Activated T-helper 2 cell treated with anti-CD3 and anti-CD28 coated beads, Interferon-gamma antibody, Interleukin-2, Interleukin-4, amounts not matched to agents 10 μg/mL and 5 μg/mL and 100 μg/mL, durations not matched to agents 14 hours and 24 hours and 36 hours (primary cell): Measurements from ENCODE around the gene IDH2. TPM values are rescaled to one million over a fixed set of nuclear protein-coding genes. Genes with fewer than 3 reads are reported as not detected.

Experiments
- DNase-seq: peaks from one replicate; pipeline ENCODE4 v3.0.0; 2021; ENCODE audit warnings: low spot score
- H3K27ac Mint-ChIP-seq: one replicate; pipeline ENCODE4 v1.8.0; 2021; ENCODE audit warnings: mixed read lengths
- H3K27me3 Mint-ChIP-seq: one replicate; pipeline ENCODE4 v1.8.0; 2021; ENCODE audit warnings: low read depth, mixed read lengths
- H3K36me3 Mint-ChIP-seq: one replicate; pipeline ENCODE4 v1.8.0; 2021; ENCODE audit warnings: low read depth, mixed read lengths
- H3K4me1 Mint-ChIP-seq: one replicate; pipeline ENCODE4 v1.8.0; 2021; ENCODE audit warnings: low read depth, mixed read lengths
- H3K4me3 Mint-ChIP-seq: one replicate; pipeline ENCODE4 v1.8.0; 2021; ENCODE audit warnings: low read depth, mild to moderate bottlenecking, moderate library complexity, mixed read lengths
- H3K9me3 Mint-ChIP-seq: one replicate; pipeline ENCODE4 v1.8.0; 2021; ENCODE audit warnings: mixed read lengths
- intact Hi-C: fragments of 100-400 bp; cut with micrococcal nuclease; formaldehyde crosslinking; loops from one replicate; pipeline ENCODE4 v1.15.1; 2023
- total RNA-seq: library from RNA; stranded (reverse); gene quantifications from 2 replicates; pipeline ENCODE4 v1.2.3, GENCODE V29; 2022

IDH2 gene
- total RNA-seq, 1 donor from 2014 or later = 141 TPM

DNA sequence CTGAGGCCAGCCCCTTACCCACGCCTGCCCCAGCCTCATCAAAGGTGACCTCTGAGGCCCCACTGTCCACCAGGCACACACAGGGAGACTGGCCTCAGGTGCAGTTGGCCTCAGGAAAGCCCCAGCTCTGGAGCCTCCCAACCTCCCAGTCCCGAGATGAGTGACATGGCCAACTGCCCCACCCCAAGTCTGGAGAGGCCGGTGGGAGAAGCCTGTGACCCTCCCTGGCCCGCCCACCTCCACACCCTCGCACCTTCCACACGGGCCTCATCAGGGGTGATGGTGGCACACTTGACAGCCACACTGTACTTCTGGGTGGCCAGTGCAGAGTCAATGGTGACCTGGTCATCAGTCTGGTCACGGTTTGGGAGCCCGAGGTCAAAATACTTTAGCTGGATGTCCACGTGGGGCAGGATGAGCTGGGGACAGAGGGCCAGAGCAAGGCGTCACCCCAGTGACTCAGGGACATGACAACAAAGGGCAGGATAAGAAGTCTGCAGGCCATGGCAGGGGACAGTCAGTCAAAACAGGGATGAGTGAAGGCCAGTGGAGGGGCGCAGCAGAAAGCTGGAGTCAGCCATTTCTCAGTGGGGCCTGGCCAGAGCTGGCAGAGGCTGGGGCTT lies 11.9 kb downstream of the IDH2 start:
- DNase-seq = no peak
- peak overlapping the region; percentile 19 for H3K27ac Mint-ChIP-seq
- H3K4me1 Mint-ChIP-seq = peaks cover 23% of the 10 kb centered on the region
- no peaks in the 10 kb centered on the region for H3K9me3 Mint-ChIP-seq
- peaks cover 67% of the 10 kb centered on the region for H3K36me3 Mint-ChIP-seq
- no peak overlapping the region for H3K4me3 Mint-ChIP-seq
- intact Hi-C loops = no loop called here
- H3K27me3 Mint-ChIP-seq = no peaks in the 10 kb centered on the region

DNA sequence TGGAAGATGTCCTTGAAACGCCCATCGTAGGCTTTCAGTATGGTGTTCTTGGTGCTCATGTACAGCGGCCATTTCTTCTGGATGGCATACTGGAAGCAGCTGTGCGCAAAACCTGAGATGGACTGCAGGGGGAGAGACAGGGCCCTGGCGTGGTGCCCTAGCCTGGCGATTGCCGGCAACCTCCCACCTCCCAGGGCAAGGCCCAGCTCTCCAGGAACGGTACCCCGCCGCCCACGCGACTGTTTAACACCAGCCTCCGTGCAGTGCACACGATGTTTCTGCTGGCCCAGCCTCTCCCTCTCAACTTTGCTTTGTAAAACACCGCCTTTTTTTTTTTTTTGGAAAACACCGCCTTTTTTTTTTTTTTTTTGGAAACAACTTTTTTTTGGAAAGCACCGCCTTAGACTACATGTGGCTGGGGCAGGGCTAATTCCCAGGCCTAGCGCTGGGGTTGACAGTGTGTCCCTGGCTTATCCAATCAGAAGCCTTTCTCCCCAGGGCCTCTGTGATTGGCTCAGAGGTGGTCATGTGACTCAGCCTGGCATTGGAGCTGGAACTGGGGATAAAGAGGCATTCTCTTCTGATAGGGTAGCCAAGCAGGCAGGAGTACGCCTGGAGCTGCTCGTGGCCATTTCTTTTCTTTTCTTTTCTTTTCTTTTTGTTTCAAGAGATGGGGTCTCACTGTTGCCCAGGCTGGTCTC lies 14.7 kb downstream of the IDH2 start:
- Mint-ChIP-seq H3K27me3 (no peaks in the 10 kb centered on the region), H3K27ac (no peak overlapping the region), H3K4me3 (no peak overlapping the region), H3K36me3 (peaks cover 75% of the 10 kb centered on the region), H3K9me3 (no peaks in the 10 kb centered on the region), H3K4me1 (peaks cover 10% of the 10 kb centered on the region)
- intact Hi-C loops = loop anchor here (1.0 to 5.0 kb wide), 2 partner anchors 28 to 325 kb away; no protein-coding TSS in a partner anchor
- no peak for DNase-seq

DNA sequence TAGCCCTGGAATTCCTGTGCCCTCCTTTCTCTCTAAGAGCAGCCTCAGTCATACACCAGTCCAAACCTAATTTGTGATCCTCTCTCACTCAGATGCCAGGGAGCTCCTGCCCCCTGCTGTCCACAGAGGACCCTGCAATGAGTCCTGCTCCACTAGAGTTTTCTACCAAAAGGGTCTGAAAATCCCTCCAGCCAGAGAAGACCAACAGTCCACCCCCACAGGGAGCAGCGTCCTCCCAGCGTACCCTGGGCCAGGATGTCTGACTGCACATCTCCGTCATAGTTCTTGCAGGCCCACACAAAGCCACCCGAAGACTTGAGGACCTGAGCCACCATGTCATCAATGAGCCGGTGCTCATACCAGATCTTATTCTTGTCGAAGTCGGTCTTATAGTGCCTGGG lies 15.4 kb downstream of the IDH2 start:
- Mint-ChIP-seq H3K27me3 (no peaks in the 10 kb centered on the region), H3K4me3 (no peak overlapping the region), H3K9me3 (no peaks in the 10 kb centered on the region), H3K36me3 (peaks cover 75% of the 10 kb centered on the region), H3K4me1 (peaks cover 9% of the 10 kb centered on the region), H3K27ac (no peak overlapping the region)
- intact Hi-C loops = loop anchor here (1.0 to 5.0 kb wide), 2 partner anchors 28 to 325 kb away; no protein-coding TSS in a partner anchor
- DNase-seq = no peak

DNA sequence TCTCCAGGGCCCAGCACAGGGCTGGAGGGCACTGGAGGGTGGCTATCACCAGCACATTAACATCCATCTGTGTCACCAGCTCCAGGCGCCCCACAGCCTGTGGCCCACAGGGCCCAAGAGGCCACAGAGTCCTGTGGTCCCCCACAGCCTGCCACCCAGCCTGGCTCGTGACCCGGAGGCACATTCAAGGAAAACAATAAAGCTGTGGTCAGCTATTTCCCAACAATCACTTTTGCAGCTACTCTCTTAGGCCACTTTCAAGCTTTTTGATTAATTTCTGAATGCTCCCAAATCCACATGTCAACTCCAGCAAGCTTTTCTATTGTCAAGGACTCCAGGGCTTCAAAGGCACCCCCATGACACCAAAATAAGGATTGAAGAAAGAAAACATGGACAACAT lies 16.7 kb downstream of the IDH2 start:
- Mint-ChIP-seq H3K9me3 (no peaks in the 10 kb centered on the region), H3K27me3 (no peaks in the 10 kb centered on the region), H3K4me1 (peaks cover 9% of the 10 kb centered on the region), H3K4me3 (no peak overlapping the region), H3K36me3 (peaks cover 75% of the 10 kb centered on the region), H3K27ac (no peak overlapping the region)
- no peak for DNase-seq
- intact Hi-C loops = loop anchor here (5.0 kb wide), 1 partner anchor 323 kb away; no protein-coding TSS in a partner anchor

DNA sequence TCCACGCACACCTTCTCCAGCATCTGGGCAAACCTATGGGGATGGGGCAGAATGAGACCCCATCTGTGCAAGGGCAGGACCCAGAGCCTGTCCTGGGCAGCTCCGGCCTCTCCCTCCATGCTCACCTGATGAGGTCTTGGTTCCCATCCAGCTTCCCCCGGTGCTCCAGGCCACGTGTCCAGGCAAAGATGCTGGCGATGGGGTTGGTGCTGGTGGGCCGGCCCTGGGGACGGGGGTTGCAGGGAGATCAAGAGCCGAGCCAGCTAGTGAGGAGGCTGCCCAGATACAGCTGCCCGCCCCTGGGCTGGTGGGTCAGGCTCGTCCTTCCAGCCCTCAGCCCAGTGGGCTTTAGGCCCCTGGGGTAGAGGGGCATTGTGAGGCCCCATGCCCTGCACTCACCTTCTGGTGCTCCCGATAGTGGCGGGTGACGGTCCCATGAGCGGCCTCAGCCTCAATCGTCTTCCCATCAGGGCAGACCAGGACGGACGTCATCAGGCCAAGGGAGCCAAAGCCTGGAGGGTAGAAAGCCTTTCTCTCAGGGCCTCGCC lies 17.3 kb downstream of the IDH2 start:
- H3K4me1 Mint-ChIP-seq = peaks cover 9% of the 10 kb centered on the region
- intact Hi-C loops = loop anchor here (5.0 kb wide), 1 partner anchor 323 kb away; no protein-coding TSS in a partner anchor
- H3K27me3 Mint-ChIP-seq = no peaks in the 10 kb centered on the region
- peaks cover 75% of the 10 kb centered on the region for H3K36me3 Mint-ChIP-seq
- no peak overlapping the region for H3K27ac Mint-ChIP-seq
- no peak for DNase-seq
- no peak overlapping the region for H3K4me3 Mint-ChIP-seq
- no peaks in the 10 kb centered on the region for H3K9me3 Mint-ChIP-seq

DNA sequence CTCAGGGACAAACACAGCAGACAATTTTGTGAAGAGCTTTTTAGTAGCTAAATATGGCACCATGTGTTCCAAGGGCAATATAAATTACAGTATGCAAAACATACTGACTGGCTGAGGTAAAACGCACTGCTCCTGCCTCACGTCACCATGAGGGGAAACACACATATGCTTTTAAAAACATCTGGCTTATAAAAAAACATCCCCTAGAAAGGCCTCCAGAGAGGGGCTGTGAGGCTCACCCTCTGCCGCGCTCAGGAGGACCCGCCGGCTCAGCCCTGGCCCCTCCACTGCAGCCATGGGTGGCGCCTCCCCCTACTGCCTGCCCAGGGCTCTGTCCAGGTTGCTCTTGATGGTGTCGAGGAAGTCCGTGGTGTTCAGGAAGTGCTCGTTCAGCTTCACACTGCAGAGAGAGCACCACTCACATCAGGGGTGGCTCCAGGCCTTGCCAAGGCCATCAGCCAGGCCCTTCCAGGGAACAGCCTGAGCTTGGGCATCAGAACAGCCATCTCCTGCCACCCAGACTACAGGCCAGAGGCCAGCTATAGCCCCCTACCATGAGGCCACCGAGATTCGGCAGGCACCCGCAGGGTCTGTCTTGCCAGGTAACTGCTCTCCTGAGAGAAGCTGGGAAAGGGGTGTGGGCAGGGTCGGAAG lies 18.2 kb downstream of the IDH2 start:
- no peaks in the 10 kb centered on the region for H3K27me3 Mint-ChIP-seq
- no peaks in the 10 kb centered on the region for H3K9me3 Mint-ChIP-seq
- no peak for DNase-seq
- peaks cover 68% of the 10 kb centered on the region for H3K36me3 Mint-ChIP-seq
- intact Hi-C loops = no loop called here
- H3K4me3 Mint-ChIP-seq = no peak overlapping the region
- peaks cover 9% of the 10 kb centered on the region for H3K4me1 Mint-ChIP-seq
- no peak overlapping the region for H3K27ac Mint-ChIP-seq

DNA sequence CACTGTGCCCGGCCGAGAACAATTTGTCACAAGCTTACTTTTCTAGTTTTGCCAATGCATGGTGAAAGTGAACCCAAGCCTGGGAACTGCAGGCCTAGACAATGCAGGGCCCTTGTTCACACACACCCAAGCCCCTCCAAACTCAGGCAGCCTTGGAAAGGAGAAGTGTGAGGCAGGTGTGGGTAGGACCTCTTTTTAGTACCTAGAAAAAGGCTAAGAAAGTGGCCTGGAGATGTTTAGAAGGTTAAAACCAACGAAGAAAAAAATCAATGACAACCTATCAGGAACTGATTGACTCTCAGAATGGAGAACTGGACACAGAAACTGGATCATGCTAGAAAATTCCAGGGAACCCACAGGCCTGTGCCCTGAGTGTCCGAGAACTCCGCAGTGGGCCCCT lies 18.8 kb downstream of the IDH2 start:
- no peak for DNase-seq
- peaks cover 9% of the 10 kb centered on the region for H3K4me1 Mint-ChIP-seq
- H3K4me3 Mint-ChIP-seq = no peak overlapping the region
- no peak overlapping the region for H3K27ac Mint-ChIP-seq
- intact Hi-C loops = no loop called here
- H3K36me3 Mint-ChIP-seq = peaks cover 69% of the 10 kb centered on the region
- no peaks in the 10 kb centered on the region for H3K9me3 Mint-ChIP-seq
- no peaks in the 10 kb centered on the region for H3K27me3 Mint-ChIP-seq

DNA sequence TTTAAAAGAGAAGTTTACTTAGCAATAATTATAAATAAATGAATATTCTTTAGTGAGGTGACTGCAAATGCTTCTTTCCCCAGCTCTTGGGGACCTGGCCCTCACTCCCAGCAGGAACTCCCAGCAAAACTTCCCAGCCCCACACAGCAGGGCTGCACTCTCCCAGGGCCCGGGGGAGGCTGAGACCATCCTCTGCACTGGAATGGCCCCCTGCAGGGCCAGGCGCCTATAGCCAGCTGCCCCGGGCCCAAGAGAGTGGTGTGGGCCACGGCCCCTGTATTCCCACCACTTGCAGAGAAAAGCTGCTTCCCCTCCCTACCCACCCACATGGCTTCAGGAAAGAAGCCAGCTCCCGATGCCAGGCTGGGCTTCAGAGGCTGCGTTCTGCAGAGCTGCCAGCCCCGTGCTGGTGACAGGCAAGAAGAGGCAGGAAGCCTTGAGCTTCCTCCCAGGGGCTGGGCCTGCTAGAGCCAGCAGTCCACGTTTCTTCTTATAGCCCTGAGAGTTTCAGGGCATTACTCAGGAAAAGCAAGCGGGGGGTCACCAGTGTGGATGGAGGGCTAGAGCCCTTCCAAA lies 20.0 kb downstream of the IDH2 start:
- Mint-ChIP-seq H3K4me1 (peaks cover 5% of the 10 kb centered on the region), H3K27me3 (no peaks in the 10 kb centered on the region), H3K27ac (no peak overlapping the region), H3K36me3 (peaks cover 68% of the 10 kb centered on the region), H3K4me3 (no peak overlapping the region), H3K9me3 (no peaks in the 10 kb centered on the region)
- no peak for DNase-seq
- intact Hi-C loops = no loop called here

DNA sequence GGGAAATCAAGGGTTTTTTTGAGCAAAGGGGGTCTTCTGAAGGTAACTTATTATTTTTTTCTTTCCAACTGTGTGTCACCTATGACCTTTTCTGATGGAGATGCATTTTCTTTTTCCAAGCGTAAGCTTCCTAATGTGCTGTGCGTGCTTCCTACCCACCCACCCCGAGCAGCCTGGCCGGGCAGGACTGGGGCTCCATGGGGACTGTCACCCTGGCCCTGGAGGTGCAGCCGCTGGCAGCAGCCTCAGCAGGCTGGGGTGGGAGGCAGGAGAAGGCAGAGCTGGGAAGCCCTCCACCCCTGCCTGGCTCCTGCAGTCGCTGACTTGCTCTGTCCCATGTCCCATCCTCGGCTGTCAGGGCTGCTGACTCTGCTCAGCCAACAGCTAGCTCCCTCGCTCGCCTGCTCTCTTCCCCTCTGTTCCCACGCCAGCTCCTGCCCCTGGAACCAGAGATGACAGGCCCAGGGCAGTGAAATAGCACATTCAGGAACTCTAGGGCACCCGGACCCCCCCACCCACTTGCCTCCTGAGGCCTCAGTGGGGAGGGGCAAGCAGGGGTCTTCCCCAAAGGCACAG lies 21.4 kb downstream of the IDH2 start:
- intact Hi-C loops = no loop called here
- Mint-ChIP-seq H3K36me3 (peaks cover 64% of the 10 kb centered on the region), H3K27ac (no peak overlapping the region), H3K27me3 (no peaks in the 10 kb centered on the region), H3K4me1 (peaks cover 3% of the 10 kb centered on the region), H3K9me3 (no peaks in the 10 kb centered on the region), H3K4me3 (no peak overlapping the region)
- no peak for DNase-seq

DNA sequence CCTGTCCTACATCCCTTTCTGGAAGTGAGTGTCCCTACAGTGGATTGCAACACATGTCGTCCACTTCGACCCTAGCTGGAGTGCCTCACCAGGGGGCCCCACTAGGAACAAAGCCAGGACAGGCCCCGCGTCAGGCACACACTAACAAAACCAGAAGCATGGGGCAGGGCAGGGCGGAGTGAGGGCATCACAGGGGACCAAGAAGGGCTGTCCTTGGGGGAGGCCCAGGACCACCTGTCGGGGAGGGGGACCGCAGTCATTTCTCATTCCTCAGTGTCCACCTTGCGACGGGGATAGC lies 21.9 kb downstream of the IDH2 start:
- peaks cover 65% of the 10 kb centered on the region for H3K36me3 Mint-ChIP-seq
- H3K27me3 Mint-ChIP-seq = no peaks in the 10 kb centered on the region
- H3K9me3 Mint-ChIP-seq = no peaks in the 10 kb centered on the region
- intact Hi-C loops = no loop called here
- H3K27ac Mint-ChIP-seq = no peak overlapping the region
- DNase-seq = no peak
- H3K4me3 Mint-ChIP-seq = no peak overlapping the region
- peaks cover 7% of the 10 kb centered on the region for H3K4me1 Mint-ChIP-seq

DNA sequence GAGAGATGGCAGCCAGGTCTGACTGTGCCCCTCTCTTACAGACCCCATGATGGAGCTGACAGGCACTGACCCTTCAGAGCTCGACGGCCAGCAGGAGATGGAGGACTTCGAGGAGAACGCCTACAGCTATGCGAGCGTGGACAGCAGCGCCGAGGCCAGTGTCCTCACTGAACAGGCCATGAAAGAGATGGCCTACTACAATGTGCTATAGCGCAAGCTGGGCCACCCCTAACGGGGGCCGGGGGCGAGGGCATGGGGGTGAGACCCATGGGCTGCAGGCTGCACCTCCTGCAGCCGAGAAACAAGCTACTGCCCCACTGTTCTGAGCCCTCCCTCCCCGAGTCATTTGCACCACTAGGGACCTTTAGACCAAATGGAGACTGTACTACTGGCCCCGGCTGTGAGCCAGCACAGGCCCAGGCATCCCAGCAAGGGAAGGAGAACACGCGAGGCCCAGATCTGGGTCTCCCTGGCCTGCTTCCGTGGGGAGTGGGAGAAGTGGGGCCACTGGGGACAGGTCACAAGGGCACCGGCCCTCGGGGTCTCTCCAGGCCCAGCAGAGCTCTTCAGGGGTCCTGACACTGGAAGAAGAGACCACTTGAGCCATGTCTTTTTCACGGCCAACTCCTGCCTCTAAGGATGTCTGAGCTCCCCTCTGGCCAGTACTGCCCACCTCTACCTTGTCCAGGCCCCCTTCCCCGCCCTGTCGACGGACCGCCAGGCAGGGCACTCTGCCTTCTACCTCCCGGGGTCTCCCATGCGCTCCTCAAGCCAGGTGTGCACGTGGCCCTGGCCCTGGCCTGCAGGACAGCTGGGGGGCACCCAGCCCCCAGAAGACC lies 22.4 kb downstream of the IDH2 start:
- Mint-ChIP-seq H3K27me3 (no peaks in the 10 kb centered on the region), H3K4me3 (no peak overlapping the region), H3K27ac (no peak overlapping the region), H3K36me3 (peaks cover 63% of the 10 kb centered on the region), H3K9me3 (no peaks in the 10 kb centered on the region), H3K4me1 (peaks cover 7% of the 10 kb centered on the region)
- DNase-seq = no peak
- intact Hi-C loops = no loop called here

DNA sequence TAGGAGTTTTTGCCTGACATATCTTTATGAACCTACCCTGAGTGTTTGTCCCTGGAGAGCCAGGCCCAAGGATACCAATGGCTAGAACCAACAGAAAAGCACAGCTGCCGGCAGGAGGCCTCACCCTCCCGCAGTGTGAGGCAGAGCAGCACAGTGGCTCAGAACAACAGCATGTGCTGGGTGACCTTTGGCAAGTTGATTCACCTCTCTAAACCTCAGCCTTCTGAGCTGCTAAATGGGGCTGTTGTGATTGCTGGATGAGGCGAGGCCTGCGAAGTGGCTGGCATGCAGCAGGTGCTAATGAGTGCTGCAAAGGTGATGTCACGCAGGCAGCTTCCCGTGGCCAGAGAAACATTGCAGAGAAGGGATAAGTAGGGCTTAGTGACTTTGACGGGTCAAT lies 23.3 kb downstream of the IDH2 start:
- Mint-ChIP-seq H3K27me3 (no peaks in the 10 kb centered on the region), H3K36me3 (peaks cover 54% of the 10 kb centered on the region), H3K4me3 (no peak overlapping the region), H3K4me1 (peaks cover 7% of the 10 kb centered on the region), H3K9me3 (no peaks in the 10 kb centered on the region), H3K27ac (peak overlapping the region; percentile 55)
- intact Hi-C loops = no loop called here
- DNase-seq = no peak
